Measurements from ENCODE around the gene MEF2C. TPM values are rescaled to one million over a fixed set of nuclear protein-coding genes. Genes with fewer than 3 reads are reported as not detected.

MEF2C gene
- total RNA-seq, 1 donor from 2014 or later = 20.5 TPM

- no peaks in the 10 kb centered on the region for H3K27me3 Mint-ChIP-seq (ENCODE audit: low read depth, unreplicated experiment)
These were observed 45.2 kb downstream of the MEF2C start for GRCh38 chr5:88837817-88838216.

GRCh38 chr5:88837222-88837621 is 45.8 kb downstream of the MEF2C start:
- no peaks in the 10 kb centered on the region for H3K79me2 ChIP-seq (ENCODE audit: insufficient read depth, low read length)
- H3K27me3 ChIP-seq (ENCODE audit: insufficient read depth, low read length) = no peaks in the 10 kb centered on the region
- H3K27ac Mint-ChIP-seq (ENCODE audit: unreplicated experiment) = no peak overlapping the region

More at GRCh38 chr5:88837817-88838216, 45.2 kb downstream of the MEF2C start:
- Histone ChIP-seq H3K79me2 (ENCODE audit: insufficient read depth, low read length) (no peaks in the 10 kb centered on the region), H3K27me3 (ENCODE audit: insufficient read depth, low read length) (no peaks in the 10 kb centered on the region), H3K9ac (ENCODE audit: low read length) (no peak overlapping the region), H3K9me3 (ENCODE audit: insufficient read depth, low read depth, low read length) (no peaks in the 10 kb centered on the region), H3K27ac (ENCODE audit: low read depth, low read length) (no peak overlapping the region), H3K4me2 (ENCODE audit: low read length) (no peak overlapping the region), H3K36me3 (ENCODE audit: insufficient read depth, low read length) (no peaks in the 10 kb centered on the region), H3K4me1 (ENCODE audit: insufficient read depth, low read length) (peaks cover 7% of the 10 kb centered on the region), H3K4me3 (ENCODE audit: insufficient read depth, low read depth, low read length) (no peak overlapping the region), H4K20me1 (ENCODE audit: insufficient read depth, low read length) (no peaks in the 10 kb centered on the region), H2AFZ (ENCODE audit: low read depth, low read length) (no peak overlapping the region)
- DNase-seq (ENCODE audit: low read depth) = no peak
- no peak for FAIRE-seq
- peaks cover 8% of the 10 kb centered on the region for H3K4me1 Mint-ChIP-seq (ENCODE audit: low read depth, unreplicated experiment)
- H3K27ac Mint-ChIP-seq (ENCODE audit: unreplicated experiment) = no peak overlapping the region
- H3K4me3 Mint-ChIP-seq (ENCODE audit: unreplicated experiment) = no peak overlapping the region
- H3K36me3 Mint-ChIP-seq (ENCODE audit: low read depth, unreplicated experiment) = no peaks in the 10 kb centered on the region
- no peaks in the 10 kb centered on the region for H3K9me3 Mint-ChIP-seq (ENCODE audit: unreplicated experiment)
- no peak for TF ChIP-seq CTCF (IDR thresholded peaks at IDR 0.05; ENCODE audit: insufficient read depth, low read depth, low read length)
- no peak for TF ChIP-seq EZH2 (IDR thresholded peaks at IDR 0.05; ENCODE audit: insufficient read depth, low read length)

More at GRCh38 chr5:88837222-88837621, 45.8 kb downstream of the MEF2C start:
- Mint-ChIP-seq H3K36me3 (ENCODE audit: low read depth, unreplicated experiment) (no peaks in the 10 kb centered on the region), H3K9me3 (ENCODE audit: unreplicated experiment) (no peaks in the 10 kb centered on the region), H3K4me1 (ENCODE audit: low read depth, unreplicated experiment) (peaks cover 6% of the 10 kb centered on the region), H3K4me3 (ENCODE audit: unreplicated experiment) (no peak overlapping the region), H3K27me3 (ENCODE audit: low read depth, unreplicated experiment) (no peaks in the 10 kb centered on the region)
- FAIRE-seq (no peak), DNase-seq (ENCODE audit: low read depth) (no peak)
- Histone ChIP-seq H3K9me3 (ENCODE audit: insufficient read depth, low read depth, low read length) (no peaks in the 10 kb centered on the region), H2AFZ (ENCODE audit: low read depth, low read length) (no peak overlapping the region), H3K4me3 (ENCODE audit: insufficient read depth, low read depth, low read length) (no peak overlapping the region), H3K4me1 (ENCODE audit: insufficient read depth, low read length) (peaks cover 7% of the 10 kb centered on the region), H3K36me3 (ENCODE audit: insufficient read depth, low read length) (no peaks in the 10 kb centered on the region), H3K9ac (ENCODE audit: low read length) (no peak overlapping the region), H3K4me2 (ENCODE audit: low read length) (no peak overlapping the region), H3K27ac (ENCODE audit: low read depth, low read length) (no peak overlapping the region), H4K20me1 (ENCODE audit: insufficient read depth, low read length) (no peaks in the 10 kb centered on the region)
- TF ChIP-seq EZH2 (IDR thresholded peaks at IDR 0.05; ENCODE audit: insufficient read depth, low read length) (no peak), CTCF (IDR thresholded peaks at IDR 0.05; ENCODE audit: insufficient read depth, low read depth, low read length) (no peak)
